Osteocyte (in vitro differentiated cells): ENCODE data around the gene UBE2S. TPM values are rescaled to one million over a fixed set of nuclear protein-coding genes. Genes with fewer than 3 reads are reported as not detected.
"Not testable (repeated sequence)": the region's sequence is repeated elsewhere in the genome, so short reads cannot be mapped to it uniquely, and the experiment has no call there.

ENCODE experiments used
- DNase-seq: peaks from one replicate; pipeline ENCODE4 v3.0.0; 2021; ENCODE audit warnings: mixed read lengths; ENCODE audit not compliant: unreplicated experiment; ENCODE audit errors: extremely low spot score
- H3K27ac Mint-ChIP-seq: one replicate; pipeline ENCODE4 v1.8.0; 2021; ENCODE audit warnings: mild to moderate bottlenecking, mixed read lengths; ENCODE audit not compliant: unreplicated experiment
- H3K27me3 Mint-ChIP-seq: one replicate; pipeline ENCODE4 v1.8.0; 2021; ENCODE audit warnings: mixed read lengths; ENCODE audit not compliant: unreplicated experiment
- H3K36me3 Mint-ChIP-seq: one replicate; pipeline ENCODE4 v1.8.0; 2021; ENCODE audit warnings: mixed read lengths; ENCODE audit not compliant: unreplicated experiment
- H3K4me1 Mint-ChIP-seq: one replicate; pipeline ENCODE4 v1.8.0; 2021; ENCODE audit warnings: mixed read lengths; ENCODE audit not compliant: unreplicated experiment
- H3K4me3 Mint-ChIP-seq: one replicate; pipeline ENCODE4 v1.8.0; 2021; ENCODE audit warnings: mild to moderate bottlenecking, moderate library complexity, mixed read lengths; ENCODE audit not compliant: unreplicated experiment
- H3K9me3 Mint-ChIP-seq: one replicate; pipeline ENCODE4 v1.8.0; 2021; ENCODE audit warnings: mixed read lengths; ENCODE audit not compliant: unreplicated experiment
- CTCF ChIP-seq: fragments of 200-600 bp; sonication (generic); IDR thresholded peaks from 2 replicates; pipeline ENCODE4 v1.5.0; 2021; ENCODE audit warnings: antibody characterized with exemption, mild to moderate bottlenecking, moderate library complexity
- total RNA-seq: library from RNA; stranded (reverse); gene quantifications from 2 replicates; pipeline ENCODE4 v1.2.1, GENCODE V29; 2021

UBE2S gene
- total RNA-seq, 1 donor from 2014 or later, result 71.1 TPM

- TF ChIP-seq CTCF, result peak; percentile 14
- DNase-seq, result peak; percentile 89
- Mint-ChIP-seq H3K27ac (no peak overlapping the region), H3K36me3 (peaks cover 9% of the 10 kb centered on the region), H3K27me3 (peaks cover 12% of the 10 kb centered on the region), H3K9me3 (no peaks in the 10 kb centered on the region), H3K4me1 (peaks cover 12% of the 10 kb centered on the region), H3K4me3 (no peak overlapping the region)
These were observed 45.3 kb upstream of the UBE2S start for GRCh38 chr19:55452749-55453346.

- Mint-ChIP-seq H3K27ac (no peak overlapping the region), H3K27me3 (peaks cover 12% of the 10 kb centered on the region), H3K4me3 (no peak overlapping the region), H3K36me3 (peaks cover 9% of the 10 kb centered on the region), H3K9me3 (no peaks in the 10 kb centered on the region), H3K4me1 (peaks cover 10% of the 10 kb centered on the region)
- TF ChIP-seq CTCF, result no peak
- no peak for DNase-seq
These were observed 44.6 kb upstream of the UBE2S start for GRCh38 chr19:55451965-55452748.

- no peak for DNase-seq
- Mint-ChIP-seq H3K36me3 (peaks cover 9% of the 10 kb centered on the region), H3K27ac (no peak overlapping the region), H3K9me3 (no peaks in the 10 kb centered on the region), H3K27me3 (peaks cover 12% of the 10 kb centered on the region), H3K4me3 (peak overlapping the region; percentile 47), H3K4me1 (peaks cover 10% of the 10 kb centered on the region)
- TF ChIP-seq CTCF, result no peak
These were observed 43.8 kb upstream of the UBE2S start for GRCh38 chr19:55451163-55451964.

GRCh38 chr19:55449469-55449868 lies 41.9 kb upstream of the UBE2S start:
- H3K36me3 Mint-ChIP-seq, result peaks cover 5% of the 10 kb centered on the region
- DNase-seq, result no peak
- H3K27me3 Mint-ChIP-seq, result peaks cover 23% of the 10 kb centered on the region
- peaks cover 10% of the 10 kb centered on the region for H3K4me1 Mint-ChIP-seq
- no peak overlapping the region for H3K4me3 Mint-ChIP-seq
- H3K27ac Mint-ChIP-seq, result no peak overlapping the region
- no peaks in the 10 kb centered on the region for H3K9me3 Mint-ChIP-seq
- TF ChIP-seq CTCF, result no peak

- H3K4me3 Mint-ChIP-seq, H3K4me1 Mint-ChIP-seq, H3K9me3 Mint-ChIP-seq, H3K27ac Mint-ChIP-seq, H3K36me3 Mint-ChIP-seq, DNase-seq: not testable (repeated sequence)
- peaks cover 32% of the 10 kb centered on the region for H3K27me3 Mint-ChIP-seq
These were observed 40.5 kb upstream of the UBE2S start for GRCh38 chr19:55448175-55448490.
